Measurements from ENCODE around the gene LY86. TPM values are rescaled to one million over a fixed set of nuclear protein-coding genes. Genes with fewer than 3 reads are reported as not detected.

Gene LY86
- total and polyA plus RNA-seq, 9 of the 15 experiments (the other 6 are each of a cell fraction or from before 2014, with no cell fraction given), result 0.08 to 0.20 TPM; not detected in 7

DNA sequence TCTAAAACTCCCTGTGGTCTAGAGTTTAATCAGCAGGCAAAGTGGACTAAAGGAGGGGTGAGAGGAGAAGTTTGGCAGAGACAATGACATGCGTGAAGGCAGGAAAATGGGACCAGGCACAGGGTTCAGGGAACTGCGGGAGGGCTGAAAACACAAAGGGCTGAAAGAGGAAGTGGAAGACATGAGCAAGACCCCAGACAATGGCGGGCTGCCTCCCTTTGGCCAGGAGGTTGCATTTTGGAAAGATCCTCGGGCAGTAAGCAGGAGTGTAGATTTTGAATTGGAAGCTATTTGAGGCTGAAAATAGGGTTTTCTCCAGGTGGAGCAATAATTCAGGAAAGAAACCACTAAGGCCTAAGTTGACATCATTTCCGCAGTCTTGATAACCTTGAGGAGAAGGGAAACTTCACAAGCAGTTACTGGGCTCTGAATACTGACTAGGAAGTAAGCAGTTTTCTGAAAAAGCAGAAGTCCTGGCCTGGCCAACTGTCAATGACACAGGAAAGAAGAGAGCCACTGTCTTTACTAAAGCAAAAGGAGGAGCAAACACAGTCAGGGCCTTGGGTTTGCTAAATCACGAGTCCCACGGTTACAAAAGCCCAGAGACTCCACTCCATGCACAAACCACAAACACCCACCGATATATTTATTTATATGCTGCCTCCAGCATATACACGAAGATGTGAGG lies 3.4 kb downstream of the LY86 start:
- no TSS peak for BruUV-seq (replicated peaks)
- Histone ChIP-seq H3K9me1 (ENCODE audit: control insufficient read depth, insufficient read depth, low read length) (no peaks in the 10 kb centered on the region), H3K27ac (ENCODE audit: extremely low read depth, low read depth, low read length) (peak overlapping the region; percentile 59; the same call in 1 of the 3 replicates), H3K4me1 (replicated peaks in 1 of 2; ENCODE audit: control insufficient read depth in 2 of 2, insufficient read depth in 2 of 2, low read length in 2 of 2) (no peaks in the 10 kb centered on the region; a peak in 2 of 5 replicates), H3K9ac (ENCODE audit: insufficient read depth in 1 of 2, low read depth in 2 of 2, low read length in 2 of 2) (no peak overlapping the region), H3K36me3 (ENCODE audit: control insufficient read depth, insufficient read depth, low read length) (no peaks in the 10 kb centered on the region), H3K9me3 (replicated peaks; ENCODE audit: control insufficient read depth, insufficient read depth, low read depth, low read length) (no peaks in the 10 kb centered on the region), H3K79me2 (ENCODE audit: control insufficient read depth, insufficient read depth, low read length) (no peaks in the 10 kb centered on the region), H3K4me3 (no peak overlapping the region), H3K4me2 (ENCODE audit: insufficient read depth, low read length) (no peak overlapping the region), H3K27me3 (ENCODE audit: control insufficient read depth in 2 of 2, insufficient read depth in 2 of 2, low read length in 2 of 2) (peaks cover 8 to 33% of the 10 kb centered on the region in 2 experiments; a peak in 4 of 5 replicates), H4K20me1 (replicated peaks; ENCODE audit: control insufficient read depth, insufficient read depth, low read length) (no peaks in the 10 kb centered on the region), H2AFZ (ENCODE audit: low read depth, low read length) (peak overlapping the region; percentile 74; the same call in 1 of the 2 replicates)
- no peak for FAIRE-seq
- DNase-seq (ENCODE audit: extremely low read depth in 1 of 4, low spot score in 3 of 4), result no peak
- in situ Hi-C loops (cut with MboI), result no loop called here
- intact Hi-C loops (cut with micrococcal nuclease), result no loop called here
- POLR2A ChIA-PET, result no interaction called here
- peak; percentile 71 for ATAC-seq
- WGBS (ENCODE audit: insufficient coverage, low coverage, missing lambda C conversion rate), result 6% methylated on average over 9 of the region's 9 CpGs
- CTCF ChIA-PET (ENCODE audit: low intra/inter-chr PET ratio), result no interaction called here
- TF ChIP-seq RBM39 (optimal IDR thresholded peaks at IDR 0.05; ENCODE audit: low read depth, low read length), result no peak
- no peak for TF ChIP-seq POLR2AphosphoS2 (IDR thresholded peaks at IDR 0.05; ENCODE audit: low read length)
- TF ChIP-seq, protein P1, sequence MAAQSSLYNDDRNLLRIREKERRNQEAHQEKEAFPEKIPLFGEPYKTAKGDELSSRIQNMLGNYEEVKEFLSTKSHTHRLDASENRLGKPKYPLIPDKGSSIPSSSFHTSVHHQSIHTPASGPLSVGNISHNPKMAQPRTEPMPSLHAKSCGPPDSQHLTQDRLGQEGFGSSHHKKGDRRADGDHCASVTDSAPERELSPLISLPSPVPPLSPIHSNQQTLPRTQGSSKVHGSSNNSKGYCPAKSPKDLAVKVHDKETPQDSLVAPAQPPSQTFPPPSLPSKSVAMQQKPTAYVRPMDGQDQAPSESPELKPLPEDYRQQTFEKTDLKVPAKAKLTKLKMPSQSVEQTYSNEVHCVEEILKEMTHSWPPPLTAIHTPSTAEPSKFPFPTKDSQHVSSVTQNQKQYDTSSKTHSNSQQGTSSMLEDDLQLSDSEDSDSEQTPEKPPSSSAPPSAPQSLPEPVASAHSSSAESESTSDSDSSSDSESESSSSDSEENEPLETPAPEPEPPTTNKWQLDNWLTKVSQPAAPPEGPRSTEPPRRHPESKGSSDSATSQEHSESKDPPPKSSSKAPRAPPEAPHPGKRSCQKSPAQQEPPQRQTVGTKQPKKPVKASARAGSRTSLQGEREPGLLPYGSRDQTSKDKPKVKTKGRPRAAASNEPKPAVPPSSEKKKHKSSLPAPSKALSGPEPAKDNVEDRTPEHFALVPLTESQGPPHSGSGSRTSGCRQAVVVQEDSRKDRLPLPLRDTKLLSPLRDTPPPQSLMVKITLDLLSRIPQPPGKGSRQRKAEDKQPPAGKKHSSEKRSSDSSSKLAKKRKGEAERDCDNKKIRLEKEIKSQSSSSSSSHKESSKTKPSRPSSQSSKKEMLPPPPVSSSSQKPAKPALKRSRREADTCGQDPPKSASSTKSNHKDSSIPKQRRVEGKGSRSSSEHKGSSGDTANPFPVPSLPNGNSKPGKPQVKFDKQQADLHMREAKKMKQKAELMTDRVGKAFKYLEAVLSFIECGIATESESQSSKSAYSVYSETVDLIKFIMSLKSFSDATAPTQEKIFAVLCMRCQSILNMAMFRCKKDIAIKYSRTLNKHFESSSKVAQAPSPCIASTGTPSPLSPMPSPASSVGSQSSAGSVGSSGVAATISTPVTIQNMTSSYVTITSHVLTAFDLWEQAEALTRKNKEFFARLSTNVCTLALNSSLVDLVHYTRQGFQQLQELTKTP (IDR thresholded peaks at IDR 0.05; ENCODE audit: low read depth in 1 of 2, partially characterized antibody in 2 of 2), result no peak
- no peak for TF ChIP-seq RBM15 (IDR thresholded peaks at IDR 0.05; ENCODE audit: insufficient read depth, low read length)
- TF ChIP-seq HLTF (IDR thresholded peaks at IDR 0.05), result no peak
- TF ChIP-seq, protein P2, sequence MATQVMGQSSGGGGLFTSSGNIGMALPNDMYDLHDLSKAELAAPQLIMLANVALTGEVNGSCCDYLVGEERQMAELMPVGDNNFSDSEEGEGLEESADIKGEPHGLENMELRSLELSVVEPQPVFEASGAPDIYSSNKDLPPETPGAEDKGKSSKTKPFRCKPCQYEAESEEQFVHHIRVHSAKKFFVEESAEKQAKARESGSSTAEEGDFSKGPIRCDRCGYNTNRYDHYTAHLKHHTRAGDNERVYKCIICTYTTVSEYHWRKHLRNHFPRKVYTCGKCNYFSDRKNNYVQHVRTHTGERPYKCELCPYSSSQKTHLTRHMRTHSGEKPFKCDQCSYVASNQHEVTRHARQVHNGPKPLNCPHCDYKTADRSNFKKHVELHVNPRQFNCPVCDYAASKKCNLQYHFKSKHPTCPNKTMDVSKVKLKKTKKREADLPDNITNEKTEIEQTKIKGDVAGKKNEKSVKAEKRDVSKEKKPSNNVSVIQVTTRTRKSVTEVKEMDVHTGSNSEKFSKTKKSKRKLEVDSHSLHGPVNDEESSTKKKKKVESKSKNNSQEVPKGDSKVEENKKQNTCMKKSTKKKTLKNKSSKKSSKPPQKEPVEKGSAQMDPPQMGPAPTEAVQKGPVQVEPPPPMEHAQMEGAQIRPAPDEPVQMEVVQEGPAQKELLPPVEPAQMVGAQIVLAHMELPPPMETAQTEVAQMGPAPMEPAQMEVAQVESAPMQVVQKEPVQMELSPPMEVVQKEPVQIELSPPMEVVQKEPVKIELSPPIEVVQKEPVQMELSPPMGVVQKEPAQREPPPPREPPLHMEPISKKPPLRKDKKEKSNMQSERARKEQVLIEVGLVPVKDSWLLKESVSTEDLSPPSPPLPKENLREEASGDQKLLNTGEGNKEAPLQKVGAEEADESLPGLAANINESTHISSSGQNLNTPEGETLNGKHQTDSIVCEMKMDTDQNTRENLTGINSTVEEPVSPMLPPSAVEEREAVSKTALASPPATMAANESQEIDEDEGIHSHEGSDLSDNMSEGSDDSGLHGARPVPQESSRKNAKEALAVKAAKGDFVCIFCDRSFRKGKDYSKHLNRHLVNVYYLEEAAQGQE (IDR thresholded peaks at IDR 0.05; ENCODE audit: borderline replicate concordance), result no peak
- TF ChIP-seq, protein P2 (CRISPR knock-in tag; IDR thresholded peaks at IDR 0.05; ENCODE audit: low read depth), result no peak
- TF ChIP-seq PHF20 (IDR thresholded peaks at IDR 0.05; ENCODE audit: partially characterized antibody), result no peak
- TF ChIP-seq TCF7L2 (IDR thresholded peaks at IDR 0.05; ENCODE audit: low read depth, low read length), result no peak
- TF ChIP-seq TOE1 (IDR thresholded peaks at IDR 0.05; ENCODE audit: borderline replicate concordance), result no peak
- no peak for TF ChIP-seq TOE1 (CRISPR knock-in tag; IDR thresholded peaks at IDR 0.05; ENCODE audit: borderline replicate concordance, low read depth)
